Uterus (tissue), 2 donors: ENCODE measurements around the gene SUFU.

ENCODE experiments used
- POLR2A ChIP-seq, 2 donors: fragments of 450-650 bp; IDR thresholded peaks; one replicate each; pipeline ENCODE4 v1.6.1; 2016; ENCODE audit warnings: antibody characterized with exemption in 2 of 2, mild to moderate bottlenecking in 1 of 2, moderate library complexity in 1 of 2
- TF ChIP-seq, protein P1 (sequence below), 4 experiments: fragments of 200-600 bp in 2 of 4; fragments of 450-650 bp in 2 of 4; sonication (generic) in 2 of 4; IDR thresholded peaks; one replicate each; pipeline ENCODE4 v1.5.1; 2016 to 2019; ENCODE audit warnings: antibody characterized with exemption in 4 of 4, mild to moderate bottlenecking in 2 of 4, moderate library complexity in 1 of 4

DNA sequence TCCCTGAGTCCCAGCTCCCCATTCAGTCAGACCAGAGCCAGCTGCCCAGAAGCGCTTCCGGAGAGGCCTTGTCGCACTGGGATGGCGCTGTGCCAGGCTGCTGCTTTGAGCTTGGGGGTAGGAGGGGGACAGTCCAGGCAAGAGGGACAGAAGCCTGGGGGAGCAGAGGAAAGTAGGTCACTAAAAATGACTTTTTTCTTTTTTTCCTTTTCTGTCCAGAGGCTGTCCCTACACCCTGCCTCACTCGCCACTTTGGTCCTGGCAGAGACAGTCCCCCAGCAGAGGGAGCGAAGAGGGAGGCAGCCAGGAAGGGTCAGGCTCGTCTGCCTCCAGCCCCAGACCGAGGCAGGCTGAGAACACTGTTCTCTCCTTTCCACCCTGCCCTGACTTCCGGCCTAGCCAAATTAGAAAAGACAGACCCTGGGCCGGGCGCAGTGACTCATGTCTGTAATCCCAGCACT, 124.7 kb downstream of the SUFU start:
- no peak for TF ChIP-seq POLR2A (IDR thresholded peaks at IDR 0.05)
- TF ChIP-seq, protein P1, sequence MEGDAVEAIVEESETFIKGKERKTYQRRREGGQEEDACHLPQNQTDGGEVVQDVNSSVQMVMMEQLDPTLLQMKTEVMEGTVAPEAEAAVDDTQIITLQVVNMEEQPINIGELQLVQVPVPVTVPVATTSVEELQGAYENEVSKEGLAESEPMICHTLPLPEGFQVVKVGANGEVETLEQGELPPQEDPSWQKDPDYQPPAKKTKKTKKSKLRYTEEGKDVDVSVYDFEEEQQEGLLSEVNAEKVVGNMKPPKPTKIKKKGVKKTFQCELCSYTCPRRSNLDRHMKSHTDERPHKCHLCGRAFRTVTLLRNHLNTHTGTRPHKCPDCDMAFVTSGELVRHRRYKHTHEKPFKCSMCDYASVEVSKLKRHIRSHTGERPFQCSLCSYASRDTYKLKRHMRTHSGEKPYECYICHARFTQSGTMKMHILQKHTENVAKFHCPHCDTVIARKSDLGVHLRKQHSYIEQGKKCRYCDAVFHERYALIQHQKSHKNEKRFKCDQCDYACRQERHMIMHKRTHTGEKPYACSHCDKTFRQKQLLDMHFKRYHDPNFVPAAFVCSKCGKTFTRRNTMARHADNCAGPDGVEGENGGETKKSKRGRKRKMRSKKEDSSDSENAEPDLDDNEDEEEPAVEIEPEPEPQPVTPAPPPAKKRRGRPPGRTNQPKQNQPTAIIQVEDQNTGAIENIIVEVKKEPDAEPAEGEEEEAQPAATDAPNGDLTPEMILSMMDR (IDR thresholded peaks at IDR 0.05): no peak
